SH-SY5Y (cell line): ENCODE measurements around the gene NCOA4.

Experiments used
- GATA2 ChIP-seq: IDR thresholded peaks from 2 replicates; pipeline ENCODE4 v1.6.1; 2011; ENCODE audit warnings: mild to moderate bottlenecking, low read depth, low read length
- GATA3 ChIP-seq: IDR thresholded peaks from 2 replicates; pipeline ENCODE4 v1.6.1; 2011; ENCODE audit warnings: low read depth, mild to moderate bottlenecking, low read length, moderate library complexity

- TF ChIP-seq GATA2, result no peak
- no peak for TF ChIP-seq GATA3
These were observed 33.9 kb upstream of the NCOA4 start for GRCh38 chr10:46064269-46064817.
